GM21529 (cell line): ENCODE measurements around the gene IGSF3.

Experiments
- ATAC-seq: cut with Tn5 transposase; IDR thresholded peaks from one replicate; pipeline ENCODE4 v1.9.1; 2021; ENCODE audit not compliant: unreplicated experiment

Gene IGSF3

DNA sequence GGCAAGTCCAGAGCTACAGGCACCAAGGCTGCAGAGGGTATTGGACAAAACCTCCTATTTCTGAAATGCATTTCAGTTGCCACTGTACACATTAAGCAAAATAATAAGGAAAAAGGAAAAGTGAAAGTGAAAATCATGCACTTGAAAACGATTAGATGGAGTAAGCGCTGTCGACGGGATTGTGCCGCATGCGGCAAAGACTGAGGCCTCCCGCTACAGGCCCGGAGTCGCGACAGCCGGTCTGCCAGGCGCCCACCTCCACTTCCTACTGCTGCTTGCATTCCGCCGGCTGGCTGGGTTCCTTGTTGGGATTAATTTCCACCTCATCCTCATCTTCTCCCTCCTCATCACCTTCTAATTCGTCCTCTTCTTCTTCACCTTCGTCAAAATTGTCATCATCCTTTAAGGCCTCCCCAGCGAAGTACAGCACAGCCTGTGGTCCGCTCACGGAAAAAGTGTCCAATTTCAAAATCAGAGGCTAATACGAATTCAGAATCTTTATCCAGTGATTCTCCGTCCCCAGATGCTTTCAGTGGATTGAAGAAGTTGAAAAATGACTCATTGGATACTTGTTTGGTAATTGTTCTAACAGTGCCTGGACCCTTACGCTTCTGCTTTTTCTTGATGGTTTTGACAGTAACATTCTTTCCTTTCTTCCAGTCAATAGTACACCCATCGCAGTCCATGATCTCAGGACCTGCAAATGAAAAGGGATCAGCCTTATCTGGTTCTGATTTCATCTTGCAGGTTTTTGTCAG lies 134.7 kb downstream of the IGSF3 start:
- ATAC-seq = no peak

DNA sequence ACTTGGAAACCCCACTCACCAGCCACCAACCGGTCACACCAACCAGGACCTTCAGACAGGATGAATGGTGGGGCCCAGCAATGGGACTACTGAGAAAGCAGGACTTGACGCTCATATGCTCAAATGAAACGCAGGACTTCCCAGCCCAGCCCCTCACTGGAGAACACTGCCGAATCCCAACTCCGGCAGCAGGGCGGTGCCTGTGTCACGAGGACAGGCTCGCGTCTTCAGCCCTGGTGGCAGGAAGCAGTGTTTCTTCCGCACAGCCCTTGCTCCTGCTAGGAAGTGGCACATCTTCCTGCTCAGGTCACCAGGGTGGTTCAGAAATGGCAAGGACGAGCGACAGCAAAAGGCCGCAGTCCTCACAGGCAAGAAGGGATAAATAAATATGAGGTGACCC lies 135.6 kb downstream of the IGSF3 start:
- no peak for ATAC-seq

DNA sequence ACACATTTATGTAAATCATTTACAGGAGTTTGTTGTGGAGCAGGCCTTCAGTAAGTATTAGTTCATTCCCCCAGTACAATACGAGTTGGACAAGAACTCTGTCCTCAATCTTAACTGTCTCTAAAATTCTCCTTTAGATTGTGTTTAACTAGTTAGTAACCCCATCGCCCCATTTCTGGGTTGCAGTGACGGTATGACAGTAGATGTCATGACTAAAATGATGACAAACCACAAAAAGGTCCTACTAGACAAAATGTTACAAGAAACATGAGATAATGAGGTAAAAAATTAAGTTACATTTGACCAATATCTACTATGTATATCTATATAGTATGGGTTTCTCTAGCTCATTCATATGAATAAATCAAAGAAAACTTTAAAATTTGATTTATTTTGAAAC lies 137.9 kb downstream of the IGSF3 start:
- no peak for ATAC-seq

DNA sequence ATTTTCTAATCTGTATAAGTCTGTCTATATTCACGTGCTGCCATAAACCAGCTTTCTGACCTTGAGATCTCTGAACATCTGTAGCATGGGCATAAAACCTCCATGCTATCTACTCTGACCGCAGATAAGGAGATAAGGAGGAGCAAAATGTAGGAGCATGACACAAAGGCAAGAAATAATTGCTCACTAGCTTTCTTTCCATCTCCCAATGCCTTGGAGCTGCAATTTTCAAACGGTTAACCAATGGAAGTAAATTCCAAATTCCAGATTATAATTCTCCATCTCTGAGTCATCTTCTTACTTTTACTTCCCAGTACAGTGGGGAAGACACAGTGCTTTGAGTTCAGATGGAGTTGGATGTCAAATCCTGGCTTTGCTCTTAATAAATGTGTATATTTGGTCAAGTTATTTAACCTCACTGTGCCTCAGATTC lies 138.3 kb downstream of the IGSF3 start:
- no peak for ATAC-seq

DNA sequence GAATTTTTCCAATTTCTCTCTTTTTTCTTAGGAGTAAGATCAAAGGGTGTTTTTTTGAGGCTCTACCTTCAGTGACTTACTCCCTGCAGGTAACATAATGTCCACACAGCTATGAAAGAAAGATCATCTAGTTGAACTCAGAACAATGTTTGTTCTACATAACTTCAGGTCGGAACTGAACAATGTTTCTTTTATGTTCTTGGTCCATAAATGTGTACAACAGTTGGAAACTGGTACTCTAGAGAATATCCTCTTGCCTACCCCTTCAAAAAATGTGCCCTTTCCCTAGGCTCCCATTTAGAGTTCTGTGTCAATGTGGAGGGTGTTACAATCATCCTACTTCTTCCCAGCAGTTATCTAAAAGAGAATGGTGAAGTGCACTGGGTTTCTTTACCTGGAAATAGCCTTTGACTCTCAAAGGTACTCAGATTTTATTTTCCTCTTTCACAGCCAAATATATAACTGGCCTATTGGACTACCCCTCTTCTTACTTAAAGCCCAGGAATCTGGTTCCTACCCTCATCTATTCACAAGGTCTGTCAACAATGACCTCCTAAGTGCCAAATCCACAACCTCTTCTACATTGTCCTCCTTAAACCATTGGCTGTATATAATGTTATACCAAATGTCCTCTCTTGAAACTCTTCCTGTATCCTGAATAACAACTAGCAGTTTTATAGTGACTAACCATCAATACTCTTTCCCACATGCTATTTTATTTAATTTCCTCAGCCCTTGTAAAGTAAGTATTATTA lies 139.0 kb downstream of the IGSF3 start:
- ATAC-seq = no peak

DNA sequence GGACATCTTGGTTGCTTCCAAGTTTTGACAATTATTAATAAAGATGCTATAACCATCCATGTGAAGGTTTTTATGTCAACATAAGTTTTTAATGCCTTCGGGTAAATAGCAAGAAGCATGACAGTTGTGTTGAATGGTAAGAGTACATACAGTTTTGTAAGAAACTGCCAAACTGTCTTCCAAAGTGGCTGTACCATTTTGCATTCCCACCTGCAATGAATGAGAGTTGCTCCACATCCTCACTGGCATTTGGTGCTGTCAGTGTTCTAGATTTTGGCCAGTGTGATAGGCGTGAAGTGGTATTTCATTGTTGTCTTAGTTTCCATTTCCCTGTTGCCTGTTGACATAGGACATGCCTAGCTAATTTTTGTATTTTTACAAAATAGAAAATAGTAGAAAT lies 142.1 kb downstream of the IGSF3 start:
- no peak for ATAC-seq
